ENCODE data around the gene CNIH4.
"Not testable (repeated sequence)": the region's sequence is repeated elsewhere in the genome, so short reads cannot be mapped to it uniquely, and the experiment has no call there.

The CNIH4 gene

DNA sequence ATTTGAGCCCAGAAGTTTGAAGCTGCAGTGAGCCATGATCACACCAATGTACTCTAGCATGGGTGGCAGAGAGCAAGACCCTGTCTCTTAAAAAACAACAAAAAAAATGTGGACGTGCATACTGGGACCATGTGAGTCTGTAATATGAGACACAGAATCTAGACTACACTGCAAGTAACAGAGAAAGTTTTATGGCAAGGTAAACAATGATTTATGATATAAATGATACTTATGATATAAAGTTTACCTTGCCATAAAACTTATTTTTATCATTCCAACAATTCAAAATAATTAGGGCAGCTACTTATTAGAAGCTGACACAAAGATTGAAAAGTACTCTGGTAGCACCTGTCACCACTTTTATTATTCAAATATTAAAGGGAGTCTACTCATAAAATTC is 43.2 kb downstream of the CNIH4 start:
- DNase-seq (ENCODE audit: low read depth in 2 of 2) = no peak

DNA sequence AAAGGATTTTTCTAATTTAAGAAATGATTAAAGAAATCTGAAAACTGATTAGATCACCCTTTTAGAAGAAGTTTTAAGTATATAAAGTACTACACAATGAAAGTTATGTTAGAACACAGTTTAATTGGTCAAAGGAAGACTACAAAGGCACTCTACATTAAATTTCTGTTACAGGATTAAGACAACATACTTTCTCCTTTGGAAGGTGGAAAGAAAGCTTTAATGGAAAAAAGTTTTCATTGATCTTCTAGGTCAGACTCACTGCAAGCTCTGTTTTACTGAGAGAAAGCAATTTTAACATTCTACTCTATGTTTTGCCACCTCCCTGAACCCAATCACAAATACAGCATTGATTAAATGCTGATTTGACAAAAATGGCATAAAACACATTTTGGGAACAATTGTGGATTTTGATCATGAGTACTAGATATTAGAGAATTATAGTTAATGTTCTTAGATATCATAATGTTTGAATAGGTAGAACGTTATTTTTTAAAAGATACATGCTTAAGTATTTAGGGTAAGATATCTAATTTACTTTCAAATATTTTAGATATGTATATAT is 45.9 kb downstream of the CNIH4 start:
- DNase-seq (ENCODE audit: low read depth in 2 of 2) = no peak

DNA sequence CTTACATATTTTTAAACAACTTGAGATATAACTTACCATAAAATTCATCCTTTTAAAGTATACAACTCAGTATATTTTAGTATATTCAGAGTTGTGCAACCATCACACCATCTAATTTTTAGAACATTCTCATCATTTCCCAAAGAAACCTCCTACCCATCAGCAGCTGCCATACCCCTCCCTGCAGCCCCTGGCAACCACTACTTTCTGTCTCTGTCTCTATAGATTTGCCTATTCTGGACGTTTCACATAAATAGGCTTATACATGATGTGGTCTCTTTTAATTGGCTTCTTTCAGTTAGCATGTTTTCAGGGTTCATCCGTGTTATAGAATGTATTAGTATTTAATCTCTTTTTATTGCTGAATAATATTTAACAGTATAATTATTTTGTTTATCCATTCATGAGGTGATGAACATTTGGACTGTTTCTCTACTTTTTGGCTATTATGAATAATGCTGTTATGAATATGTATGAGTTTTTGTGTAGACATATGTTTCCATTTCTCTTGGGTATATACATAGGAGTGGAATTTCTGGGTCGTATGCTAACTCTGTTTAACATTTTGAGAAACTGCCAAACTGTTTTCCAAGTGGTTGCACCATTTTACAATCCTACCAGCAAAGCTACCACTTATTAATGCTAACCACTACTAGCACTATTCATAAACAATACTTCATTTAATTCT is 48.4 kb downstream of the CNIH4 start:
- no peak for DNase-seq (ENCODE audit: low read depth in 2 of 2)

DNA sequence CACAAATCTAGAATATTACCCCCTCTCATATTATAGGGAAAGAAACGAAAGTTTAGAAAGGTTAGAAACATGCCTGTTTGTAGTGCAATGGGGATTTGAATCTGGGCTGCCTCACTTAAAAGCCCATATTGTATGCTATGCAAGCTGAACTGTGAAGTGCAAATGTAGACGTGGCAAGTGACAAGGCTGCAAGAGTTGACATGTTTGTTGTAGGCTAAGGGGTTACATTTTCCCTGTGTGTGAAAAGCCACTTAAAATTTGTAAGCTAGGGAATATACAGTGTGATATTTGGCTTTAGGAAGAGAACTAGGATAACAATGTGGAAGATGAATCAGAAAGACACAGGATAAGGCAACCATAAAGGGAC is 48.9 kb downstream of the CNIH4 start:
- no peak for DNase-seq (ENCODE audit: low read depth in 2 of 2)

DNA sequence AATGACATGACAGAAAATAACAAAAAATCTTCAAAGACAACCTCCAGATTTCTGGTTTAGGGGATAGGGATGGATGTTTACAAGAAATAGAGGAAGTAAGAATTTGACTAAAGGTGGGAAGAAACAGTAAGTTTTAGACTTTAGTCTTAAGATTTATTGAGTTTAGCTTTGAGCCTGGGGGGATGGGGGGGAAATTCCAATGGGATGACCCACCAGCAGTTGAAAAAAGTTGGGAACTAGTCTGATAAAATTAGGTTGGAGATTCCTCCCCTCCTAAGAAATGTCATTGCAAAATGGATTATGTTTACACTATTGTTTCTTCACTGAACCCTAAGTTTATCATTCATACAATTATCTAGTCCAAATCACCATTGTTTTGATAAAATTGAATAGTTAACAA is 49.5 kb downstream of the CNIH4 start:
- DNase-seq (ENCODE audit: low read depth in 2 of 2) = no peak

DNA sequence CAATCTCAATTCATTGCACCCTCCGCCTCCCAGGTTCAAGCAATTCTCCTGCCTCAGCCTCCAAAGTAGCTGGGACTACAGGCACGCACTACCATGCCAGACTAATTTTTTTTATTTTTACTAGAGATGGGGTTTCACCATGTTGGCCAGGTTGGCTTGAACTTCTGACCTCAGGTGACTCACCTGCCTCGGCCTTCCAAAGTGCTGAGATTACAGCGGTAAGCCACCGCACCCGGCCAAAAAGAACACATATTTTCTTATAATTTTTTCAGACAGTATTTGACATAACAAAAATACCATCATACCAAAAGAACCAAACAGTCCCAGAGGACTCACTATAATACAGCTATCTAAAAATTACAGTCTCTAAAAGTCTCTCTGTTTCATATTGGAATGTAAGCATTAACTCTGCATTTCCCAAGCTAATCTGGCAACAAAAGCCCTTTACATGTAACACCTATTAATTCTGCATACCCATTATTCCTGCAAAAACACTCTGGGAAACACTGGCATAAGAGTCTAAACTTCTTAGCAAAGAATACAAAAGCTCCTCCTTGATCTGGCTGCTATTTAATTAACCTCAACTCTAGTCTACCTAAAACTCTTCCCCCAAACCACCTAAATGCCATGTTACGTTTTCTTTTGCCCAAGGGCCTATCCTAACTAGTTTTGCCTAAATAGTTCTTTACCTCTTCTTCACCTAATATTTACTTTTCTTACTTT is 51.1 kb downstream of the CNIH4 start:
- DNase-seq (ENCODE audit: low read depth in 2 of 2) = no peak

DNA sequence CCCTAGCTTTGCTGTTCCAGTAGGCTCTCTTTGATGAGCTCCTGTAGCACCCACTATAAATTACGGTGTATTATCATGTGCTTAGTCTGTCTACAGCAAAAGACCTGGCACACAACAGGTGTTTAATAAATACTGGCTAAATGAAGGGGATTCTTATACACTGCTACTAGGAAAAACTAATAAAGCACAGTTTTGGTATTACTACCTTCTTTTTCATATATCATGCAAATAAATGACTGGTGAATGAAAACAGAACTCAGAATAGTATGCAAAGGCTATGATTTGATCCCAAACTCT is 51.6 kb downstream of the CNIH4 start:
- no peak for DNase-seq (ENCODE audit: low read depth in 2 of 2)

DNA sequence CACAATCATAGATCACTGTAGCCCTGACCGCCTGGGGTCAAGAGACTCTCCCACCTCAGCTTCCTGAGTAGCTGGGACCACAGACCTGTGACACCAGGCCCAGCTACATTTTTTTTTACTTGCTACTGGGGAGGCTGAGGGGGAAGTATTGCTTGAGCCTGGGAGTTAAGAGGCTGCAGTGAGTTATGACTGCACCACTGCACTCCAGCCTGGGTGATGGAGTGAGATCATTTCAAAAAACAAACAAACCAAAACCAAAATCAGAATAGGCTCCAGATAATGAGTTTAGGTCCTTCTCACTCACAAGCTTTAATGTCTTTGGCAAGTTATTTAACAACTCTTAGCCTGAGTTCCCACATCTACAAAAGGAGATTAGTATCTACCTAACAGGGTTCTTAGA is 55.1 kb downstream of the CNIH4 start:
- no peak for DNase-seq (ENCODE audit: low read depth in 2 of 2)

DNA sequence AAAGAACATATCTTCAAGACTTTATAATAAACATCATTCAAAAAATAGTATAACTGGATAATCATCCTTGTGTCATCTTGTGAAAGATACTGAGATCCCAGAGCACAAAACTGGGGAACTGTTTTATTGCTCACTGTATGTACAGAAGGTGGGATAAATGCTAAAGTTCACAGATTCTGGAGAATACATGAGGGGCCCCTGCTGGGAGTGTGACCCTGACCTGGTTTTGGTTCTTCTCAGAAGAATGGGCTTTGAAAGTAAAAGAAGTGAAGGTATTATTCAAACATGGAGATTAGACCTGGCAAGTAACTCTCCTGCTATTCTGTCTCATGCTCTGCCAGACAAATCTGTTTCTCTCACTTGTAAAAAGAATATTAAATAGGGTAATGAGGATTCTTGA is 63.4 kb downstream of the CNIH4 start:
- no peak for DNase-seq (ENCODE audit: low read depth in 2 of 2)

DNA sequence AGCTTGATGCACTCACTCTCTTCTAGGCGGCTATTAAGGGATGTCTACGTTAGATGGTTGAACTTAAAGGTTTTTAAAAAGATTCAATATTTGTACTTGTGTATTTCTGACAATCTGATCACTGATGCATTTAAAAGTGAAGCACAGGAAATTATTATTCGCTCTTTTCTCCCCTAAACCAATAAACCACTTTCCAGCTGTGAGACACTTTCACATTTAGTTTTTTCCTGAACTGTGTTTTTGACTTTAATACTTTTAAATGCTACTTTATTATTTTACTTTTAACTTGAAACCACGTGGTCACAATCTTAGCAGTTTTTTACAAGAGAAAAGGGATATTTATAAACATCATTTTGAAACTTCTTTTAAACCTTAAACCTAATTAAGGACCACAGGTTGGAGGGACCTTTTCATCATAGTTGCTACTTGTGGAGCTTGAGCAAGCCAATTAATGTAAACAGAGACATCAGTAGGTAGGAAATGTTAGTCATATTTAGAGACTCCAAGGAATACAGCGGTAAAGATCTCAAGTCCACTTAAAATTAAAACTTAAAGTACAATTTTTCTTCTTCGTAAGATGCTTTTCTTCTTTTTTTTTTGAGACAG is 68.7 kb downstream of the CNIH4 start:
- DNase-seq (ENCODE audit: low read depth in 2 of 2) = no peak

DNA sequence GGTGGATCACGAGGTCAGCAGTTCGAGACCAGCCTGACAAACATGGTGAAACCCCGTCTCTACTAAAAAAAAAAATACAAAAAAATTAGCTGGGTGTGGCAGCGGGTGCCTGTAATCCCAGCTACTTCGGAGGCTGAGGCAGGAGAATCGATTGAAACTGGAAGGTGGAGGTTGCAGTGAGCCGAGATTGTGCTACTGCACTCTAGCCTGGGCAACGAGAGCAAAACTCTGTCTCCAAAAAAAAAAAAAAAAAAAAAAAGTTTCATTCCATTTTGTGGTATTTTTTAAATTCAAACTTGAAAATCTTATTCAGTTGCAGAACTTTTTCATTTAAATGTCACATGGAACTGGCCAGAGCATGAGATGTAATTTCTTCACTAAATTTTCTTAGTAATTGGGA is 70.2 kb downstream of the CNIH4 start:
- not testable (repeated sequence) for DNase-seq (ENCODE audit: low read depth in 2 of 2)

DNA sequence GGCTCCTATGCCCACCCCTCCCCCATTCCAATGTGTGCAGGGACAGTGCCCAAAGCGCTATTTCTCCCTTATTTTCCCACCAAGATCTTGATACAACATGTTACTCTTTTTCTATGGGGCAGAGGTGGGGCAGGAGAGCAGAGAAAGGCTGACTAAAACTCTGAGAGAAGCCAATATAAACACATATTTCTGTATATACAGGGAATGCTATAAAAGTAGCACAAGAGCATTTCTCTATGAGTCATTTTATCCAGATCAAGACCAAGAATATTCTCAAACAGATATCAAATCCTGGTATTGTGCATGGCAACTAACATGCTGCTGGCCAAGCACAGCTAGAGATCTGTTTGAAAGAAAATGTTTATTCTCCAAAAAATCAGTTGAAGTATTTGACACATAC is 70.7 kb downstream of the CNIH4 start:
- no peak for DNase-seq (ENCODE audit: low read depth in 2 of 2)

DNA sequence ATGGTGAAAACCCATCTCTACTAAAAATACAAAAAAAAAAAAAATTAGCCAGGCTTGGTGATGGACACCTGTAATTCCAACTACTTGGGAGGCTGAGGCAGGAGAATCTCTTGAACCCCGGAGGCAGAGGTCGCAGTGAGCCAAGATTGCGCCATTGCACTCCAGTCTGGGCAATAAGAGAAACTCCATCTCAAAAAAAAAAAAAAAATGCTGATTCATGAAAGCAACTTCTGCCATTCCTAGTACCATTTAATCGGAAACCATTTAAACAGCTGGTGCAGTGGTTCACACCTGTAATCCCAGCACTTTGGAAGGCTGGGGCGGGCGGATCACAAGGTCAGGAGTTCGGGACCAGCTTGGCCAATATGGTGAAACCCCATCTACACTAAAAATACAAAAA is 72.0 kb downstream of the CNIH4 start:
- DNase-seq (ENCODE audit: low read depth in 2 of 2) = not testable (repeated sequence)
